ENCODE data around the gene DENND4B. TPM values are rescaled to one million over a fixed set of nuclear protein-coding genes. Genes with fewer than 3 reads are reported as not detected.

The DENND4B gene
- total and polyA plus RNA-seq, 9 of the 15 experiments (the other 6 are each of a cell fraction or from before 2014, with no cell fraction given): 9.5 to 80.5 (median 23.1) TPM

DNA sequence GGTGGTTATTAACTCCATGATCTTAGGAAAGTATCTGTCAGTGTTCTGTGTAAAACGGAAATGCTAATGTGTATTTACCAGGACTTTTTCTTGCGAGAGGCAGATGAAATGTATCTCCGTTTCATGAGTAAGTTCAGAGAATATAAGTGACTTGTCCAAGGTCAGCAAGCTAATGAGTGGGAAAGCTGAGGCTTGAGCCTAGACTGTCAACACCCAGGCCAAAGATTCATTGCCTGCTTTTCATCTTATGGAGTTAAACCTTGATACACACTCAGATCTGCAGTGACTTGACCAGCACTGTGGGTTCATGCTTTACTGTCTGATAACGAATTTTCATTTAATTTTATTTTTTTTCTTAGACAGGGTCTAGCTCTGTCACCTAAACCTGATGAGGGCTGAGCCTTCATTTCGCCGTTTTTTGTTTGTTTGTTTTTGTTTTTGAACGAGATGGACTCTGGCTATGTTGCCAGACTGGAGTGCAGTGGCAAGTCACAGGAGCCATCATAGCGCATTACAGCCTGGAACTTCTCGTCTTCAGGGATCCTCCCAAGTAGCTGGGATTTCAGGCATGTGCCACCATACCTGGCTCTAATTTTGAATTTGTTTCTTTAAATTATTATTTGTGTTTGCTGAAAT lies 31.9 kb upstream of the DENND4B start (continued):
- no peak for TF ChIP-seq ZNF707 (CRISPR knock-in tag; conservative IDR thresholded peaks at IDR 0.05)
- TF ChIP-seq, protein P1, sequence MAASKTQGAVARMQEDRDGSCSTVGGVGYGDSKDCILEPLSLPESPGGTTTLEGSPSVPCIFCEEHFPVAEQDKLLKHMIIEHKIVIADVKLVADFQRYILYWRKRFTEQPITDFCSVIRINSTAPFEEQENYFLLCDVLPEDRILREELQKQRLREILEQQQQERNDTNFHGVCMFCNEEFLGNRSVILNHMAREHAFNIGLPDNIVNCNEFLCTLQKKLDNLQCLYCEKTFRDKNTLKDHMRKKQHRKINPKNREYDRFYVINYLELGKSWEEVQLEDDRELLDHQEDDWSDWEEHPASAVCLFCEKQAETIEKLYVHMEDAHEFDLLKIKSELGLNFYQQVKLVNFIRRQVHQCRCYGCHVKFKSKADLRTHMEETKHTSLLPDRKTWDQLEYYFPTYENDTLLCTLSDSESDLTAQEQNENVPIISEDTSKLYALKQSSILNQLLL (CRISPR knock-in tag; IDR thresholded peaks at IDR 0.05; ENCODE audit: borderline replicate concordance): no peak
- no peak for TF ChIP-seq PCBP2 (IDR thresholded peaks at IDR 0.05; ENCODE audit: low read depth, low read length, poor library complexity, severe bottlenecking)
- TF ChIP-seq SIN3B (IDR thresholded peaks at IDR 0.05; ENCODE audit: low read depth): 0 out of 2 replicates have a peak, but pooled peaks have one; percentile 17
- TF ChIP-seq ZNF174 (CRISPR knock-in tag; IDR thresholded peaks at IDR 0.05): no peak
- no peak for TF ChIP-seq MXD1 (CRISPR knock-in tag; IDR thresholded peaks at IDR 0.05; ENCODE audit: borderline replicate concordance, poor library complexity, severe bottlenecking)
- no peak for TF ChIP-seq SRSF9 (IDR thresholded peaks at IDR 0.05; ENCODE audit: borderline replicate concordance, low read depth, low read length)
- no peak for TF ChIP-seq NCOA6 (IDR thresholded peaks at IDR 0.05)
- TF ChIP-seq, protein P2, sequence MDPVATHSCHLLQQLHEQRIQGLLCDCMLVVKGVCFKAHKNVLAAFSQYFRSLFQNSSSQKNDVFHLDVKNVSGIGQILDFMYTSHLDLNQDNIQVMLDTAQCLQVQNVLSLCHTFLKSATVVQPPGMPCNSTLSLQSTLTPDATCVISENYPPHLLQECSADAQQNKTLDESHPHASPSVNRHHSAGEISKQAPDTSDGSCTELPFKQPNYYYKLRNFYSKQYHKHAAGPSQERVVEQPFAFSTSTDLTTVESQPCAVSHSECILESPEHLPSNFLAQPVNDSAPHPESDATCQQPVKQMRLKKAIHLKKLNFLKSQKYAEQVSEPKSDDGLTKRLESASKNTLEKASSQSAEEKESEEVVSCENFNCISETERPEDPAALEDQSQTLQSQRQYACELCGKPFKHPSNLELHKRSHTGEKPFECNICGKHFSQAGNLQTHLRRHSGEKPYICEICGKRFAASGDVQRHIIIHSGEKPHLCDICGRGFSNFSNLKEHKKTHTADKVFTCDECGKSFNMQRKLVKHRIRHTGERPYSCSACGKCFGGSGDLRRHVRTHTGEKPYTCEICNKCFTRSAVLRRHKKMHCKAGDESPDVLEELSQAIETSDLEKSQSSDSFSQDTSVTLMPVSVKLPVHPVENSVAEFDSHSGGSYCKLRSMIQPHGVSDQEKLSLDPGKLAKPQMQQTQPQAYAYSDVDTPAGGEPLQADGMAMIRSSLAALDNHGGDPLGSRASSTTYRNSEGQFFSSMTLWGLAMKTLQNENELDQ (CRISPR knock-in tag; IDR thresholded peaks at IDR 0.05; ENCODE audit: borderline replicate concordance): no peak
- TF ChIP-seq SP1 (CRISPR knock-in tag; IDR thresholded peaks at IDR 0.05): 0 out of 2 replicates have a peak, but pooled peaks have one; percentile 10
- no peak for TF ChIP-seq RBM39 (optimal IDR thresholded peaks at IDR 0.05; ENCODE audit: low read depth, low read length)
- no peak for TF ChIP-seq CCNT2 (IDR thresholded peaks at IDR 0.05; ENCODE audit: borderline replicate concordance, extremely low read depth, insufficient read length, low read depth, low read length)
- no peak for TF ChIP-seq ZNF696 (CRISPR knock-in tag; conservative IDR thresholded peaks at IDR 0.05)
- TF ChIP-seq E4F1 (CRISPR knock-in tag; IDR thresholded peaks at IDR 0.05; ENCODE audit: borderline replicate concordance): no peak
- TF ChIP-seq POLR2A (conservative IDR thresholded peaks at IDR 0.05): no peak
- no peak for TF ChIP-seq ILK (tag; IDR thresholded peaks at IDR 0.05; ENCODE audit: borderline replicate concordance, low read depth)
- TF ChIP-seq FOXK2 (conservative IDR thresholded peaks at IDR 0.05 in 1 of 2, IDR thresholded peaks at IDR 0.05 in 1 of 2; ENCODE audit: low read depth in 2 of 2): peak in 1 of 2 experiments; percentile 45; a peak in 1 of 4 replicates
- TF ChIP-seq, protein P3, sequence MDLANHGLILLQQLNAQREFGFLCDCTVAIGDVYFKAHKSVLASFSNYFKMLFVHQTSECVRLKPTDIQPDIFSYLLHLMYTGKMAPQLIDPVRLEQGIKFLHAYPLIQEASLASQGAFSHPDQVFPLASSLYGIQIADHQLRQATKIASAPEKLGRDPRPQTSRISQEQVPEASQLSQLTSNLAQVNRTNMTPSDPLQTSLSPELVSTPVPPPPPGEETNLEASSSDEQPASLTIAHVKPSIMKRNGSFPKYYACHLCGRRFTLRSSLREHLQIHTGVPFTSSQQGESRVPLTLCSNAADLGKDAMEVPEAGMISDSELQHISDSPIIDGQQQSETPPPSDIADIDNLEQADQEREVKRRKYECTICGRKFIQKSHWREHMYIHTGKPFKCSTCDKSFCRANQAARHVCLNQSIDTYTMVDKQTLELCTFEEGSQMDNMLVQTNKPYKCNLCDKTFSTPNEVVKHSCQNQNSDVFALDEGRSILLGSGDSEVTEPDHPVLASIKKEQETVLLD (IDR thresholded peaks at IDR 0.05): no peak
- TF ChIP-seq POLR2AphosphoS5 (IDR thresholded peaks at IDR 0.05; ENCODE audit: control insufficient read depth, insufficient read depth, low read depth, low read length): no peak

All from K562 (cell line).